HG02840 (cell line): Measurements from ENCODE around the gene PCDHA4.
"Not testable (repeated sequence)": the region's sequence is repeated elsewhere in the genome, so short reads cannot be mapped to it uniquely, and the experiment has no call there.

Source experiments
- ATAC-seq: cut with Tn5 transposase; IDR thresholded peaks from one replicate; pipeline ENCODE4 v1.9.1; 2021; ENCODE audit warnings: mild to moderate bottlenecking, moderate library complexity, moderate number of reproducible peaks; ENCODE audit not compliant: unreplicated experiment, low FRiP score

The PCDHA4 gene

GRCh38 chr5:140821375-140822280, 14.8 kb downstream of the PCDHA4 start, which contains the start of gene PCDHA5:
TSS of gene PCDHA5 (plus strand) at chr5:140821613.
- ATAC-seq, result no peak

DNA sequence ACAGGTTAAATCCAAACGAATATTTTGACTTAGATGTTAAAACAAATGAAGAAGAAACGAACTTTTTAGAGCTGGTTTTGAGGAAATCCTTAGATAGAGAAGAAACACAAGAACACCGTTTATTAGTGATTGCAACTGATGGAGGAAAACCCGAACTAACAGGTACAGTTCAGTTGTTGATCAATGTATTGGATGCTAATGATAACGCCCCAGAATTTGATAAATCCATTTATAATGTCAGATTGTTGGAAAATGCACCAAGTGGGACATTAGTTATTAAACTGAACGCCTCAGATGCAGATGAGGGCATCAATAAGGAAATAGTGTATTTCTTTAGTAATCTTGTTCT, 15.4 kb downstream of the PCDHA4 start:
- ATAC-seq, result no peak

DNA sequence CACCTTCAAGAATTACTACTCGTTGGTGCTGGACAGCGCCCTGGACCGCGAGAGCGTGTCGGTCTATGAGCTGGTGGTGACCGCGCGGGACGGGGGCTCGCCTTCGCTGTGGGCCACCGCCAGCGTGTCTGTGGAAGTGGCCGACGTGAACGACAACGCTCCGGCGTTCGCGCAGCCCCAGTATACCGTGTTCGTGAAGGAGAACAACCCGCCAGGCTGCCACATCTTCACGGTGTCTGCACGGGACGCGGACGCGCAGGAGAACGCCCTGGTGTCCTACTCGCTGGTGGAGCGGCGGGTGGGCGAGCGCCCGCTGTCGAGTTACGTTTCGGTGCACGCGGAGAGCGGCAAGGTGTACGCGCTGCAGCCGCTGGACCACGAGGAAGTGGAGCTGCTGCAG, 16.1 kb downstream of the PCDHA4 start:
- not testable (repeated sequence) for ATAC-seq

DNA sequence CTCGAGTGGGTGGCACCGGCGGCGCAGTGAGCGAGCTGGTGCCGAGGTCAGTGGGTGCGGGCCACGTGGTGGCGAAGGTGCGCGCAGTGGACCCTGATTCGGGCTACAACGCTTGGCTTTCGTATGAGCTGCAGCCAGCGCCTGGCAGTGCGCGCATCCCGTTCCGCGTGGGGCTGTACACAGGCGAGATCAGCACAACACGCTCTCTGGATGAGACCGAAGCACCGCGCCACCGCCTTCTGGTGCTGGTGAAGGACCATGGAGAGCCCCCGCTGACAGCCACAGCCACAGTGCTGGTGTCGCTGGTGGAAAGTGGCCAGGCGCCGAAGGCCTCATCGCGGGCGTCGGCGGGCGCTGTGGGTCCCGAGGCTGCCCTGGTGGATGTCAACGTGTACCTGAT, 16.6 kb downstream of the PCDHA4 start:
- no peak for ATAC-seq

GRCh38 chr5:140827704-140828361, 21.0 kb downstream of the PCDHA4 start, which contains the start of gene PCDHA6:
TSS of gene PCDHA6 (plus strand) at chr5:140827960. CDS start at chr5:140828092, 132 bp downstream.
- no peak for ATAC-seq

- no peak for ATAC-seq
Measured at GRCh38 chr5:140828362-140828737, 21.5 kb downstream of the PCDHA4 start.

- ATAC-seq, result not testable (repeated sequence)
Measured at GRCh38 chr5:140829511-140830501, 22.9 kb downstream of the PCDHA4 start.

- no peak for ATAC-seq
Measured at GRCh38 chr5:140833993-140834392, 27.1 kb downstream of the PCDHA4 start, which contains the start of gene PCDHA7. TSS of gene PCDHA7 (plus strand) at chr5:140834269. CDS start at chr5:140834384, 115 bp downstream.

DNA sequence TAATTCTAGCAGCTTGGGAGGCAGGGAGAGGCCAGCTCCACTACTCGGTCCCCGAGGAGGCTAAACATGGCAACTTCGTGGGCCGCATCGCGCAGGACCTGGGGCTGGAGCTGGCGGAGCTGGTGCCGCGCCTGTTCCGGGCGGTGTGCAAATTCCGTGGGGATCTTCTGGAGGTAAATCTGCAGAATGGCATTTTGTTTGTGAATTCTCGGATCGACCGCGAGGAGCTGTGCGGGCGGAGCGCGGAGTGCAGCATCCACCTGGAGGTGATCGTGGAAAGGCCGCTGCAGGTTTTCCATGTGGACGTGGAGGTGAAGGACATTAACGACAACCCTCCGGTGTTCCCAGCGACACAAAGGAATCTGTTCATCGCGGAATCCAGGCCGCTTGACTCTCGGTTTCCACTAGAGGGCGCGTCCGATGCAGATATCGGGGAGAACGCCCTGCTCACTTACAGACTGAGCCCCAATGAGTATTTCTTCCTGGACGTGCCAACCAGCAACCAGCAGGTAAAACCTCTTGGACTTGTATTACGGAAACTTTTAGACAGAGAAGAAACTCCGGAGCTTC, 27.7 kb downstream of the PCDHA4 start:
- ATAC-seq, result not testable (repeated sequence)

- ATAC-seq, result no peak
Measured at GRCh38 chr5:140835622-140836510, 29.0 kb downstream of the PCDHA4 start.

- ATAC-seq, result no peak
Measured at GRCh38 chr5:140840978-140841962, 34.4 kb downstream of the PCDHA4 start, which contains the start of gene PCDHA8. TSS of gene PCDHA8 (plus strand) at chr5:140841187. CDS start at chr5:140841322, 135 bp downstream.

- no peak for ATAC-seq
Measured at GRCh38 chr5:140842798-140843733, 36.2 kb downstream of the PCDHA4 start.

DNA sequence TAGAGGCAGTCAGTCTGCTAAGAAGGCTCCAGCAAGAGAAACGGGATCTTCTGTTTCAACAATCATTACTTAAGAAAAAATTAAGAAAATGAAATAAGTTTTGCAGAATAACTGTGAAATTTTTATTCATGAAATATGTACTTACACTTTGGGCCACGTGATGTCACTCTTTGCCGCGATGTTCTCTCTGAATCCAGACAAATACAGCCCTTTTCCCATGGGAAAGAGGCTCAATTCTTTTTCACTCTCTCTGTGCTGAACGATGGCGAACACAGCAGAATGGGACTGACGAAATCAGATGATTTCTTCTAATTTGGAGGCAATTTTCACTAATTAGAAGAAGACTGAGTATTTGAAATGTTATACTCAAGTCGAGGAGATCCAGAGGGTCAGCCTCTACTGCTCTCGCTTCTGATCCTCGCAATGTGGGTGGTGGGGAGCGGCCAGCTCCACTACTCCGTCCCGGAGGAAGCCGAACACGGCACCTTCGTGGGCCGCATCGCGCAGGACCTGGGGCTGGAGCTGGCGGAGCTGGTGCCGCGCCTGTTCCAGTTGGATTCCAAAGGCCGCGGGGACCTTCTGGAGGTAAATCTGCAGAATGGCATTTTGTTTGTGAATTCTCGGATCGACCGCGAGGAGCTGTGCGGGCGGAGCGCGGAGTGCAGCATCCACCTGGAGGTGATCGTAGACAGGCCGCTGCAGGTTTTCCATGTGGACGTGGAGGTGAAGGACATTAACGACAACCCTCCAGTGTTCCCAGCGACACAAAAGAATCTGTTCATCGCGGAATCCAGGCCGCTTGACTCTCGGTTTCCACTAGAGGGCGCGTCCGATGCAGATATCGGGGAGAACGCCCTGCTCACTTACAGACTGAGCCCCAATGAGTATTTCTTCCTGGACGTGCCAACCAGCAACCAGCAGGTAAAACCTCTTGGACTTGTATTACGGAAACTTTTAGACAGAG, 41.6 kb downstream of the PCDHA4 start, which contains the start of gene PCDHA9:
TSS of gene PCDHA9 (plus strand) at position 244 of the 964 bp plus-strand sequence. CDS start at position 358, 114 bp downstream.
- ATAC-seq, result not testable (repeated sequence)

- not testable (repeated sequence) for ATAC-seq
Measured at GRCh38 chr5:140849831-140850634, 43.2 kb downstream of the PCDHA4 start.
